Nephron (organoid): ENCODE results near the gene GPR143.

Experiments
- H3K27ac Mint-ChIP-seq, 3 experiments: 2 replicates each; pipeline ENCODE4 v1.8.0; 2020; ENCODE audit warnings: mixed read lengths in 3 of 3, mild to moderate bottlenecking in 2 of 3, moderate library complexity in 1 of 3
- H3K27me3 Mint-ChIP-seq: 2 replicates; pipeline ENCODE4 v1.8.0; 2021; ENCODE audit warnings: low read depth, mild to moderate bottlenecking, moderate library complexity, mixed read lengths
- H3K36me3 Mint-ChIP-seq: 2 replicates; pipeline ENCODE4 v1.8.0; 2020; ENCODE audit warnings: low read depth, mixed read lengths
- H3K4me1 Mint-ChIP-seq: 2 replicates; pipeline ENCODE4 v1.8.0; 2020; ENCODE audit warnings: mixed read lengths
- H3K4me3 Mint-ChIP-seq, 3 experiments: 2 replicates each; pipeline ENCODE4 v1.8.0; 2020; ENCODE audit warnings: mild to moderate bottlenecking in 3 of 3, mixed read lengths in 3 of 3, moderate library complexity in 2 of 3
- H3K9me3 Mint-ChIP-seq: 2 replicates; pipeline ENCODE4 v1.8.0; 2020; ENCODE audit warnings: mixed read lengths
- TF ChIP-seq, protein P1 (sequence below), 3 experiments: fragments of 200-600 bp; sonication (generic); IDR thresholded peaks; one replicate each; pipeline ENCODE4 v1.5.0; 2021; ENCODE audit warnings: antibody characterized with exemption in 3 of 3; ENCODE audit not compliant: unreplicated experiment in 3 of 3

GPR143 gene

DNA sequence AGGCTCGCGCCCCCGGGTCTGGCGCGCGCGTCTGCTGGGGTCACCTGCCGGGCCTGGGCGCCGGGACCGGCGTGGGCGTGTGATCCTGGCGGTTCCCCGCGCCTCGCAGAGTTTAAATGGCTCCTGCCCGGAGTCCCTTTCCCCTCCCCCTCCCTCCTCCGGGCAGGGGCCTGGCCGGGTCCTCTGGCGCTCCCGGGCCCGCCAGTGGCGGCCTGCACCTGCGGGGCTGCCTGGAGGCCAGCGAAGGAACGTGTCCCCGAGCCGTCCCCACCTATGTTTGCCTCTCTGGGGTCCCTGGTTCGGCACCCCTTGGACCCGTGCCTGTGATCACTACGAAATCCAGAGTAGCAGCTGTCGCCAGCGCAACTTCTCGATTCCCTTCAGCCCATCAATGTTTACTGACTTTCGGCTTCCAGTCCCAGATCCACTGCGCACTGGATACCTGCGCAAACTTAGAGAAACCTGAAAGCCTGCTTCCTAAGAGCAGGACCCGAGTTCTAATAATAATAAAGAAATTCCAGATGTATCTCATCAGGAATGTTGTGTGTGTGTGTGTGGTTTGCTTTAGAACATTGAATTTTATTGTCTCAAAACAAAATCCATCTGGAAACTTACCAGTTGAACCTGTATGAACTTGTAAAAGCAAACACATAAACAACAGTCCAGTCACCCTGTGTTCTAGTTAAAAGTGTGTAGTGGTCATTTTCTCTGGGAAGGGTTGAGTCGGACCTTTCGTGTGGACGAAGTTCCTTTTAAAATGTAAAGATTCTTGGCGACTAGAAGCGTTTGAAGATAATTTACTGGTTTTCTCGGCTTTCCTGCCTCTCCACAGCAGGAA is 21.4 kb upstream of the GPR143 start:
- peak overlapping the region; percentile 92 to 97 (median 96) for H3K4me3 Mint-ChIP-seq

DNA sequence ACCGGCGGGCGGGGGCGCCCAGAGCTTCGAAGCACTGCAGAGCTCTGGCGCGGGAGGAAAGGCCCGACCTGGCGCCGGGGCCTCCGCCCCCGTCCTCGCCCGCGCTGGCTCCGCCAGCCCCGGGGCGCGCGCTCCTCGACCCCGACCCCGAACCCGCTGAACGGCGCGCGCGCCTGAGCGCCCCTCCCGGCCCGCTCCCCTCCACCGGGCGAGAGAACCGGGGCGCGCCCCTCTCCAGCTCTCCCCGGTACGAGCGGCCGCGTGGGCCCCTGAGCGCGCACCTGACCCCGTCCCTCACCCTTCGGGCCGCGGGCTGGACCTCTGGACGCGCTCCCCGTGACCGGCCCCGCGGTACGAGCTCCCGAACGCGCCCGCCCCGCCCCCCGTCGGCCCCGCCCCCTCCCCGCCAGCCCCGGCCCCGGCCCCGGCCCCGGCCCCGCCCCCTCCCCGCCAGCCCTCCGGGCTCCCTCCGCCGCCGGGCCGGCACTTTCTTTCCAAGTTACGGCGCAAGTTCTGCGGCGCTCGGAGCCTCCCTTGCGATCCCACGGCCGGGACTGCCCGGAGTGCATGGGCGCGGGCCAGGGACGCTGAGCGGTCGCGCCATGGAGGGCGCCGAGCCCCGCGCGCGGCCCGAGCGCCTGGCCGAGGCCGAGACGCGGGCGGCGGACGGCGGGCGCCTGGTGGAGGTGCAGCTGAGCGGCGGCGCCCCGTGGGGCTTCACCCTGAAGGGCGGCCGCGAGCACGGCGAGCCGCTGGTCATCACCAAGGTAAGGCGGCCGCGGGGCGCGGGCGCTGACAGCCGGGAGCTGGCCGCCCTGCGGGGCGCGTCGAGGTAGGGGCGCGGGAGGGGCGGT is 20.5 kb upstream of the GPR143 start, which contains the start of gene SHROOM2:
Gene SHROOM2 (plus strand): TSS at position 486 of the 854 bp plus-strand sequence. CDS start 117 bp downstream, at position 603.
- Mint-ChIP-seq H3K36me3 (no peaks in the 10 kb centered on the region), H3K4me3 (peak within 1 kb of the TSS; percentile 92 to 97 (median 96)), H3K27me3 (peaks cover 12% of the 10 kb centered on the region), H3K9me3 (peaks cover 5% of the 10 kb centered on the region), H3K27ac (peak within 1 kb of the TSS; percentile 81 to 96 (median 90)), H3K4me1 (peaks cover 30% of the 10 kb centered on the region)
- TF ChIP-seq, protein P1, sequence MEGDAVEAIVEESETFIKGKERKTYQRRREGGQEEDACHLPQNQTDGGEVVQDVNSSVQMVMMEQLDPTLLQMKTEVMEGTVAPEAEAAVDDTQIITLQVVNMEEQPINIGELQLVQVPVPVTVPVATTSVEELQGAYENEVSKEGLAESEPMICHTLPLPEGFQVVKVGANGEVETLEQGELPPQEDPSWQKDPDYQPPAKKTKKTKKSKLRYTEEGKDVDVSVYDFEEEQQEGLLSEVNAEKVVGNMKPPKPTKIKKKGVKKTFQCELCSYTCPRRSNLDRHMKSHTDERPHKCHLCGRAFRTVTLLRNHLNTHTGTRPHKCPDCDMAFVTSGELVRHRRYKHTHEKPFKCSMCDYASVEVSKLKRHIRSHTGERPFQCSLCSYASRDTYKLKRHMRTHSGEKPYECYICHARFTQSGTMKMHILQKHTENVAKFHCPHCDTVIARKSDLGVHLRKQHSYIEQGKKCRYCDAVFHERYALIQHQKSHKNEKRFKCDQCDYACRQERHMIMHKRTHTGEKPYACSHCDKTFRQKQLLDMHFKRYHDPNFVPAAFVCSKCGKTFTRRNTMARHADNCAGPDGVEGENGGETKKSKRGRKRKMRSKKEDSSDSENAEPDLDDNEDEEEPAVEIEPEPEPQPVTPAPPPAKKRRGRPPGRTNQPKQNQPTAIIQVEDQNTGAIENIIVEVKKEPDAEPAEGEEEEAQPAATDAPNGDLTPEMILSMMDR (IDR thresholded peaks at IDR 0.05; ENCODE audit: unreplicated experiment in 3 of 3), result no peak

More for the DNA sequence above, 21.4 kb upstream of the GPR143 start:
- H3K27me3 Mint-ChIP-seq, result peaks cover 12% of the 10 kb centered on the region
- peaks cover 5% of the 10 kb centered on the region for H3K9me3 Mint-ChIP-seq
- H3K27ac Mint-ChIP-seq, result peak overlapping the region; percentile 81 to 96 (median 90)
- no peaks in the 10 kb centered on the region for H3K36me3 Mint-ChIP-seq
- TF ChIP-seq, protein P1 (IDR thresholded peaks at IDR 0.05; ENCODE audit: unreplicated experiment in 3 of 3), result no peak
- peaks cover 30% of the 10 kb centered on the region for H3K4me1 Mint-ChIP-seq

DNA sequence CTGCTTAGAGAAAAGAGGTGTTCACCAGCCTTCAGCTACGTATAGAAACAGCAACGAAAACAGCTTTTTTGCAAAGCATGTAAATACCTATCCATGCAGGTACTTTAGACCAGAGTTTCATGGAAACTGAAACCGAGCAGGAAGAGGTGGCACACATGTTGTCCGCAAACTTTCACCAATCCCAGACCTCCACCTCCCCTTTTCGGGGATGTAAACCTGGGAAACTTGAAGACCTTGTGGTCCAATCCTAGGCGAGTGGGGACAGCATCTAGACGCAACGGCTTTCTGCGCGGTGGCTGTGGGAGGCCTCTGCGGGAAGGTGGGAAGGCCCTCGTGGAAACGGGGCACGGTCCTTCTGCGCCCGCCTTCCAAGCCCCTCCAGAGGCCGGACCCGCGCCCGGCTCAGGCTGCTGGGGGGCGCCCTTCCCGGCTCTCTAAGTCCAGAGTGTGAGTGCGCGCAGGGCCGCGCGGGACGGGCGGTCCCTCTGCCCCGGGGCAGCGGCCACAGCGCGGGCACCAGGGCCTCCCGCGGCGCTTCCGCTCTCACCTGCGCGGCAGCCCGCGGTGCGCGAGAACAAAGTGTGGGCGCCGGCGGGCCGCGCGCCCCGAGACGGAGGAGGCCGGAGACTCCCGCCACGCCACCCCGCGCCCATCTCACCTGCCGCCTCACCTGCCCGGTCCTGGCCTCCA is 19.8 kb upstream of the GPR143 start:
- Mint-ChIP-seq H3K27ac (peak overlapping the region in 1 of 3 experiments; percentile 69), H3K36me3 (no peaks in the 10 kb centered on the region), H3K27me3 (peaks cover 12% of the 10 kb centered on the region), H3K9me3 (peaks cover 5% of the 10 kb centered on the region), H3K4me3 (peak overlapping the region; percentile 73 to 86 (median 83)), H3K4me1 (peaks cover 25% of the 10 kb centered on the region)
- TF ChIP-seq, protein P1 (IDR thresholded peaks at IDR 0.05; ENCODE audit: unreplicated experiment in 3 of 3), result no peak

DNA sequence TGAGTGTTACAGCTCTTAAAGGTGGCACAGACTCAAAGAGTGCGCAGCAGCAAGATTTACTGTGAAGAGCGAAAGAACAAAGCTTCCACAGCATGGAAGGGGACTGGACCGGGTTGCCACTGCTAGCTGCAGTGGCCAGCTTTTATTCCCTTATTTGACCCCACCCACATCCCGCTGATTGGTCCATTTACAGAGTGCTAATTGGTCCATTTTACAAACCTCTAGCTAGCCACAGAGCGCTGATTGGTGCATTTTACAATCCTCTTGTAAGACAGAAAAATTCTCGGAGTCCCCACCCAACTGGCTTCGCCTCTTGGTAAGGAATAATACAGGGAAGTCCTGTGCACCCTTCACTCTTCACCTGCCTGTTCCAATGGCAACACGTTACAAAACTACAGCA is 18.7 kb upstream of the GPR143 start:
- peaks cover 12% of the 10 kb centered on the region for H3K27me3 Mint-ChIP-seq
- H3K4me1 Mint-ChIP-seq, result peaks cover 21% of the 10 kb centered on the region
- H3K9me3 Mint-ChIP-seq, result peaks cover 5% of the 10 kb centered on the region
- TF ChIP-seq, protein P1 (IDR thresholded peaks at IDR 0.05; ENCODE audit: unreplicated experiment in 3 of 3), result no peak
- H3K4me3 Mint-ChIP-seq, result peak overlapping the region; percentile 52 to 86 (median 83)
- H3K27ac Mint-ChIP-seq, result no peak overlapping the region
- H3K36me3 Mint-ChIP-seq, result no peaks in the 10 kb centered on the region

DNA sequence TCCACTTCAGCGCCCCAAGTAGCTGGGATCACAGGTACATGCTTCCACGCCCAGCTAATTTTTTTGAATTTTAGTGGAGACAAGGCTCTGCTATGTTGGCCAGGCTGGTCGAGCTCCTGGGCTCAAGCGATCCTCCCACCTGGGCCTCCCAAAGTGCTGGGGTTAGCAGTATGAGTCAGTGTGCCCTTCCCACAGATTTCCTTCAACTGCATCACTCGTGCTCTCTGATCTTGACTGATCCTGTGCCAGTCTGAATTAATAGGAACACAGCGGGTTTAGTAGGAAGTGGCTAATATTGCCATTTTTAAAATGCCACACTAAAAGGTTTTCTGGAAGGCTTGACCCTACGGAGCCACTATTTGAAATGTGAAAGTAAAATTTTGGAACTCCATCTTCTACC is 16.3 kb upstream of the GPR143 start:
- TF ChIP-seq, protein P1 (IDR thresholded peaks at IDR 0.05; ENCODE audit: unreplicated experiment in 3 of 3), result no peak
- H3K4me3 Mint-ChIP-seq, result no peak overlapping the region
- no peaks in the 10 kb centered on the region for H3K36me3 Mint-ChIP-seq
- H3K9me3 Mint-ChIP-seq, result peaks cover 6% of the 10 kb centered on the region
- no peak overlapping the region for H3K27ac Mint-ChIP-seq
- H3K4me1 Mint-ChIP-seq, result no peaks in the 10 kb centered on the region
- H3K27me3 Mint-ChIP-seq, result peaks cover 7% of the 10 kb centered on the region
